GM12878 (cell line): ENCODE measurements around the gene UBR2.

ENCODE experiments used
- ATF3 ChIP-seq: IDR thresholded peaks from 2 replicates; pipeline ENCODE4 v1.6.1; 2011; ENCODE audit warnings: low read depth, mild to moderate bottlenecking, low read length, moderate library complexity, borderline replicate concordance; ENCODE audit errors: extremely low read depth
- CTCF ChIP-seq, 3 experiments: IDR thresholded peaks in 2 of 3; conservative IDR thresholded peaks in 1 of 3; 2 replicates each; pipeline ENCODE4 v1.5.1; 2011; ENCODE audit warnings: low read depth in 3 of 3, low read length in 3 of 3, mild to moderate bottlenecking in 3 of 3, control low read depth in 2 of 3, moderate library complexity in 2 of 3, inconsistent platforms in 1 of 3, mixed read lengths in 1 of 3; ENCODE audit not compliant: control insufficient read depth in 2 of 3, insufficient read depth in 1 of 3; ENCODE audit errors: extremely low read depth in 1 of 3
- EP300 ChIP-seq, 2 experiments: fragments of 150-350 bp in 1 of 2; IDR thresholded peaks; 2 replicates each; pipeline ENCODE4 v1.6.1; 2011 to 2012; ENCODE audit warnings: low read depth in 2 of 2, low read length in 2 of 2, borderline replicate concordance in 1 of 2, improper control_type of control experiment in 1 of 2, inconsistent platforms in 1 of 2; ENCODE audit not compliant: control insufficient read depth in 1 of 2
- HCFC1 ChIP-seq: fragments of 150-350 bp; IDR thresholded peaks from 2 replicates; pipeline ENCODE4 v1.6.1; 2014; ENCODE audit warnings: low read length
- KLF5 ChIP-seq: fragments of 450-650 bp; IDR thresholded peaks from 2 replicates; pipeline ENCODE4 v1.6.1; 2014; ENCODE audit warnings: mild to moderate bottlenecking; ENCODE audit not compliant: partially characterized antibody
- MAX ChIP-seq: IDR thresholded peaks from 2 replicates; pipeline ENCODE4 v1.6.1; 2012; ENCODE audit warnings: low read depth, low read length, improper control_type of control experiment
- NKRF ChIP-seq: fragments of 450-650 bp; conservative IDR thresholded peaks from 2 replicates; pipeline ENCODE4 v1.6.1; 2017; ENCODE audit warnings: mild to moderate bottlenecking, moderate library complexity
- POLR2A ChIP-seq: IDR thresholded peaks from 2 replicates; pipeline ENCODE4 v1.6.1; 2011; ENCODE audit warnings: low read depth, mild to moderate bottlenecking, low read length
- POLR2AphosphoS5 ChIP-seq: IDR thresholded peaks from 2 replicates; pipeline ENCODE4 v1.6.1; 2011; ENCODE audit warnings: mild to moderate bottlenecking, low read length, inconsistent platforms
- SPI1 ChIP-seq: IDR thresholded peaks from 2 replicates; pipeline ENCODE4 v1.6.1; 2011; ENCODE audit warnings: low read depth, mild to moderate bottlenecking, low read length, moderate library complexity, borderline replicate concordance; ENCODE audit not compliant: insufficient read depth
- SREBF2 ChIP-seq: IDR thresholded peaks from 2 replicates; pipeline ENCODE4 v1.6.1; 2012; ENCODE audit warnings: mild to moderate bottlenecking, low read length
- ZSCAN29 ChIP-seq: fragments of 450-650 bp; IDR thresholded peaks from 2 replicates; pipeline ENCODE4 v1.6.1; 2017; ENCODE audit warnings: mild to moderate bottlenecking, moderate library complexity

GRCh38 chr6:42526616-42527015 is 37.2 kb upstream of the UBR2 start:
- TF ChIP-seq ATF3 (no peak), POLR2A (no peak), KLF5 (no peak), CTCF (IDR thresholded peaks at IDR 0.05 in 2 of 3, conservative IDR thresholded peaks at IDR 0.05 in 1 of 3; ENCODE audit: control insufficient read depth in 2 of 3, extremely low read depth in 1 of 3, insufficient read depth in 1 of 3, low read depth in 3 of 3, low read length in 3 of 3) (no peak), SPI1 (no peak), SREBF2 (no peak), HCFC1 (no peak), NKRF (no peak), POLR2AphosphoS5 (no peak), EP300 (IDR thresholded peaks at IDR 0.05; ENCODE audit: borderline replicate concordance in 1 of 2, control insufficient read depth in 1 of 2, low read depth in 2 of 2, low read length in 2 of 2) (no peak), MAX (no peak), ZSCAN29 (no peak)
